SU-DHL-6 (cell line): ENCODE results near the gene GGACT.

Experiments used
- CTCF ChIP-seq: fragments of 200-600 bp; sonication (generic); IDR thresholded peaks from one replicate; pipeline ENCODE4 v1.5.1; 2017; ENCODE audit warnings: antibody characterized with exemption, mild to moderate bottlenecking, low read length, moderate library complexity; ENCODE audit not compliant: insufficient read depth, poor library complexity, severe bottlenecking
- EZH2phosphoT487 ChIP-seq: fragments of 200-600 bp; sonication (generic), shearing (Covaris generic); conservative IDR thresholded peaks from 2 replicates; pipeline ENCODE4 v1.6.1; 2018; ENCODE audit warnings: mild to moderate bottlenecking, antibody characterized with exemption, low read length, moderate library complexity, mixed read lengths

- TF ChIP-seq CTCF (no peak), EZH2phosphoT487 (no peak)
Observed at GRCh38 chr13:100636004-100636403, 47.4 kb upstream of the GGACT start.
